Neural cell (in vitro differentiated cells): ENCODE measurements around the gene PPP2R2D.

Source experiments
- CTCF ChIP-seq: fragments of 450-650 bp; IDR thresholded peaks from 2 replicates; pipeline ENCODE4 v1.5.1; 2014; ENCODE audit warnings: antibody characterized with exemption, mild to moderate bottlenecking, moderate library complexity; ENCODE audit not compliant: poor library complexity, severe bottlenecking
- EP300 ChIP-seq: fragments of 450-650 bp; conservative IDR thresholded peaks from 2 replicates; pipeline ENCODE4 v1.6.1; 2014; ENCODE audit warnings: antibody characterized with exemption, mild to moderate bottlenecking, moderate library complexity; ENCODE audit not compliant: poor library complexity, severe bottlenecking
- EZH2 ChIP-seq: fragments of 200-600, 300-800 bp; shearing (Covaris generic), sonication (generic); IDR thresholded peaks from 2 replicates; pipeline ENCODE4 v1.6.1; 2014; ENCODE audit warnings: antibody characterized with exemption, low read length, borderline replicate concordance, mild to moderate bottlenecking; ENCODE audit not compliant: insufficient read depth, poor library complexity, severe bottlenecking
- MXI1 ChIP-seq: fragments of 450-650 bp; conservative IDR thresholded peaks from 2 replicates; pipeline ENCODE4 v1.6.1; 2014; ENCODE audit warnings: antibody characterized with exemption, mild to moderate bottlenecking; ENCODE audit not compliant: poor library complexity, severe bottlenecking
- POLR2AphosphoS5 ChIP-seq: IDR thresholded peaks from 2 replicates; pipeline ENCODE4 v1.6.1; 2012
- RAD21 ChIP-seq: fragments of 450-650 bp; conservative IDR thresholded peaks from 2 replicates; pipeline ENCODE4 v1.6.1; 2014; ENCODE audit warnings: antibody characterized with exemption, mild to moderate bottlenecking, moderate library complexity
- REST ChIP-seq: IDR thresholded peaks from 2 replicates; pipeline ENCODE4 v1.6.1; 2012; ENCODE audit warnings: borderline replicate concordance
- SMC3 ChIP-seq: fragments of 450-650 bp; conservative IDR thresholded peaks from 2 replicates; pipeline ENCODE4 v1.6.1; 2014; ENCODE audit warnings: antibody characterized with exemption, mild to moderate bottlenecking, moderate library complexity; ENCODE audit not compliant: poor library complexity

GRCh38 chr10:131948501-131948900, 47.7 kb downstream of the PPP2R2D start:
- TF ChIP-seq CTCF (no peak), POLR2AphosphoS5 (no peak), MXI1 (no peak), EP300 (no peak), REST (no peak), EZH2 (no peak), RAD21 (no peak), SMC3 (no peak)
